GM19397 (cell line): ENCODE measurements around the gene CLK2.
"Not testable (repeated sequence)": the region's sequence is repeated elsewhere in the genome, so short reads cannot be mapped to it uniquely, and the experiment has no call there.

Experiments used
- ATAC-seq: cut with Tn5 transposase; IDR thresholded peaks from one replicate; pipeline ENCODE4 v1.9.1; 2021; ENCODE audit warnings: mild to moderate bottlenecking, moderate library complexity; ENCODE audit not compliant: unreplicated experiment

CLK2 gene

DNA sequence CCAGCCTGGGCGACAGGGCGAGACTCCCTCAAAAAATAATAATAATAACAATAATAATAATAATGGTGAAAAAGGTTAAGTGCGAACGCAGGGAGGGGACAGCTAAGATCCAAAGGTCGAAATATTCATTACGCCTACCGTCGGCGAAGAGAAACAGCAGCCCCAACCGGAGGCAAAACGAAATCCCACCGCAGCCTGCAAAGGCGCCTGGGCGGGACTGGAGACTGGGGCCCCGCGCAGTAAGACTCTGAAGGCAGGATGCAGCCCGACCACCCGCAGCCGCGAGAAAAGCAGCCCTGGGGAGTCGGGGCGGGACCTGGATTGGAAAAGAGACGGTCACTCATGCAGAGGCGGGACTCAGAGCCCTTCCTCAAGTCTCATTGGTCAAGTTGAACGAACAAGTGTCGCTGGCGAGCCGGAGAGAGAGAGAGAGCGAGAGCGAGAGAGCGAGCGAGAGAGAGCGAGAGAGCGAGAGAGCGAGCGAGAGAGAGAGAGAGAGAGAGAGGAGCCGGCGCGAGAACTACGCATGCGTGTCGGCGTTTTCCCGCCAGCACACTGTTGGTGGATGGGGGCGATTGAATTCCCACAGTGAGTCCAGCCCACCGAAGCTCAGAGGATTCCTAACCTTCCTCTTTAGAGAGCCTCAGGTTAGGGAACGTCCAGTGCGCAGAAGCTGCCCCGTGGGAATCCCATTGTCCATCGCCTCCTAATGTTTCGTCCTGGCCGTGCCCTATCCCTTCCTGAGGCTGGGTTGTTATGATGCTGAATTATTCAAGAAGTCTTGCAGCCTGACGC is 28.7 kb downstream of the CLK2 start:
- peak; percentile 80 for ATAC-seq

DNA sequence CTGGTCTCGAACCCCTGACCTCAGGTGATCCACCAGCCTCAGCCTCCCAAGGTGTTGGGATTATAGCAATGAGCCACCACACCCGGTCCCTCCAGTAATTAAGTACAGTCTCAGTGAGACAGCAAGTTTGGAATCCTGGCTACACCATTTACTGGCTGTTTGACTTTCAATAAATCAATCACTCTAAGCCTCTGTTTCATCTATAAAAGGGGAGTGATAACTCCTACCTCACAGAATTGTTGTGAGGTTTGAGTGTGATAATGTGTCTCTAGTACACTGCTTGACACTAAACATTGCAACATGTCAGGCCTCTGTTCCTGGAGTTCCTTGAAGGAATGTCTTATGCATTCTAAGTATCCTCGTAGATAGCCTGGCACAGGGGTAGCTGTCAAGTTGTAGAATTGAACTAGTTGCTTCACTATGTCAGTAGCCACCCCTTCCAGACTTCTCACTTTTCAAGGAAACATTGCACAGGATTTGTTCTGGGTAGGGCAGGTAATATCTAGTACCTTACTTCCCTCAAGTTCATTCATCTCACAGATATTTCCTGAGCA is 30.4 kb downstream of the CLK2 start:
- ATAC-seq: no peak

DNA sequence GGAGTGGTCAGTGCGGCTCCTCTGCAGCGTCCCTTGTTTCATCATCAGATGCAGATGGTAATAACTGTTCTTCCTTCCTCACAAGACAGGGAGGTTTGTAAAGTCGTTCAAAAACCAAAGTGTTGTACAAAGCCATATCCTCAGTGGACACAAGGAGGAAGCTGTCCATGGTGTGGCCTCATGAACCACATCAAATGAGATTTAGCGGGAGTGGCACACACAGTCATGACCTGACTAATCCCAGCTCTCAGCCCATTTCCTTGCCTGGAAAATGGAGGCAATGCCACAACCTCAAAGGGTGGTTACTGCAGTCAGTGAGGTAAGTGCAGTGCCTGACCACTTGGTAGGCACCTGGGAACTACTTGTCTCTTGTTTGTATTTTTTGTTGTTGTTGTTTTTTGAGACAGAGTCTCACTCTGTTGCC is 31.5 kb downstream of the CLK2 start:
- no peak for ATAC-seq

DNA sequence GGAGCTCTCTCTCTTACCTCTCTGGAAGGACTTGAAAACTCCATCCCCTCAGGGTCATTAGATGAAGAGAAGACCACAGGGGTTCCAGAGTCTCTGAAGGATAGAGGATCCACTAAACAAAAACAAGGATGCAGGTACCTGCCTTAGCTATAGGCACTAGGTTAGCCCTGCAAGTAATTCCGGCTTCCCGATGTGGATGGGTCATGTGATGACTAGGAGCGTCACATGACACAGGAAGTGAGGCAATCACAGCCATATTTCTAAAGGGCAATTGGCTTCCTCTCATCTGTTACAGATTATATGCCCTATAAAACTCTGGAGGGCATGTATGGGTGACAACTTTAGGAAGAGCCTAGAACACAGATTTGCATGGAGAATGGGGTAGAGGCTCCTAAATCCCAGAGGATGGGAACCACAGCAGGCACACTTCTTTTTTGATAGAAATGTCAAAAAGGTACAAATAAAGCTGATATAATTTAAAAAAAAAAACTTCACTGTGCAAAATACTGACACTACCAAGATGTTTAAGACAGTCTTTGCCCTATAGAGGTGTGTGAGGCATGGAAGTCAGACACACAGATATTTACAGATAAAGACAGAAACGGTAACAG is 32.1 kb downstream of the CLK2 start:
- no peak for ATAC-seq

DNA sequence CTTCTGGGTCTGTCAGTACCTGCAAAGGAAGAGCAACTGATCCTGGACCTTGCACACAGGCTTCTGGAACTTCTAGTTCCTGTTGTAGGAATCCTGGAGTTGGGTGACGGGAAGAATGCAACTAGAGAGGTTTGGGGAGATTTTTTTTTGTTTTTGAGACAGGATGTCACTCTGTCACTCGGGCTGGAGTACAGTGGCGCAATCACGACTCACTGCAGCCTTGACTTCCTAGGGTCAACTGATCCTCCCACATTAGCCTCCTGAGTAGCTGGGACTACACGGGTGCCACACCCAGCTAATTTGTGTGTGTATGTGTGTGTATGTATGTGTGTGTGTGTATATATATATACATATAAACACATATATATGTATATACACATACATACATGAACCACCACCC is 36.9 kb downstream of the CLK2 start:
- ATAC-seq: no peak

DNA sequence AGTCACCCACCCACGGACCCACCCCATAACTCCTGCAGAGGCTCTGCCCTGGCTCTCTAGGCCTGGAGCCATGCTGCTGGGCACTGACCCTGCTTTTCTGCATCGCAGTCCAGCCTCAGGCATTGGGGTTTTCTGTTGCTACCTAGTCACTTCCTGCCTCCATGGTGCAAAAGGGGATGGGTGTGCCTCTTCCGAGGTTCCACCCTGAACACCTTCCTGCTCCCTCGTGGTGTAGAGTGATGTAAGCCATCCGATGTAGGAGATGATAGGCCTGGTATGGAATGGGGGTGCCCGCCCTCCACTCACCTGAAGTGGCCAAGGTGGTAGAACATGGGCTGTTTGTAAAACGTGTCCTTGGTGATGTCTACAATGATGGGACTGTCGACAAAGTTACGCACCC is 37.9 kb downstream of the CLK2 start:
- ATAC-seq: not testable (repeated sequence)

DNA sequence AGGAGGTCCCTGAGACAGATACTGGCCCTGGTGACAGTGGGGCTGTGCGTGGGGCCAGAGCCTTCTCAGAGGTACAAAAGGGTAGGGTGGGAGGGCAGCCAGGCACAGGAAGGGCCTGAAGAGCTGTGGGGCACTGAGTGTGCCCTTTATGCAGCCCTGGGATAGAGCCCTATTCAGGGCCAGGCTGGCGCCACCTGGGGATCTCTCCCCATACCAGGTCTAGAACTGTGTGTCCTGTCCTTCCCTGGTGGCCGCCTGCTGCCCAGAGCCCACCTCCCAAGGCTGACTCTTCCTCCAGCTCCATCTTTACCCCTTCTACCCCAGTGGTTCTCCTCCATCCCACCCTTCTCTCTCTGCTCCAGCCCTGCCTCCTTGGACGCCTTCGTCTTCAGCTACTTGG is 39.8 kb downstream of the CLK2 start:
- ATAC-seq: not testable (repeated sequence)

DNA sequence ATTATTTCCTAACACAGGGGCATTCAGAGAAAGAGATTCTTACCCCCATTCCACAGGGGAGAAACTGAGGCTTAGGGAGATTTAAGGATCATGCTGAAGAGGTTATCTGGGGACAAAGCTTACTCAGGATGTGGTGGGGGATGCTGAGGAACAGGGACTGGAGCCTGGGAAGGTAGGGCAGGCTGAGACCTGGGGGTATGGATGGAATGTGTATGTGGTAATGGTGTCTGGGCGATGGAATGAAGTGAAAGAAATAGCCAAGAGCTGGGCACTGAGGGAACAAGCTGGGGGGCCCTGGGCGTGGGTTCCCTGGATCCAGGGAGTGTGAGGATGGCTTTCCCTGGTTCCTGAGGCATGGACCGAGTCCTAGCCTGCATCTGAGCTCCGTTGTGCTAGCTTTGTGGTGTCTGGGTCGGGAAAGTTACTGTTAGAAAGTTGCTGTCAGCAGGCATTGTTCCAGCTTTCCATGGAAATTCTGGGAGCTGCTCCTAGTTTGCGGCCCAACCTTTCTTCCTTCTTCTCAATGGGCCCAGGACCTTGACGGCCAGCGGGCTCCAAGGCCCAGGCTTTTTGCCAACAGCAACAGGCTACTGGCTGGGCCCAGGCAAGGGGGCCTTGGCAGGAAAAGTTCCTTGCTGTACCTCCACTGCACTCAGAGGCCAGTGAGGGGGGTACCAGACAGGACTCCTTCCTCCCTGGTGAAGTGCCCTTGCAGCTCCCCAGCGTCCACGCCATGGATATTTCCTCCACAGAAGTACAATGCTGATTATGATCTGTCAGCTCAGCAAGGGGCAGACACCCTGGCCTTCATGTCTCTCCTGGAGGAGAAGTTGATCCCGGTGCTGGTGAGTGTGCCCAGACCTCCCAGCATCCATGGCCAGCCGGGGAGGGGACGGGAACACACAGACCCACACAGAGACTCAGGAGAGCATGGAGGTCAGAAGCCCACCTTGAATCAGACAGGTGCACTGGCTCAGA is 41.0 kb downstream of the CLK2 start:
- not testable (repeated sequence) for ATAC-seq

DNA sequence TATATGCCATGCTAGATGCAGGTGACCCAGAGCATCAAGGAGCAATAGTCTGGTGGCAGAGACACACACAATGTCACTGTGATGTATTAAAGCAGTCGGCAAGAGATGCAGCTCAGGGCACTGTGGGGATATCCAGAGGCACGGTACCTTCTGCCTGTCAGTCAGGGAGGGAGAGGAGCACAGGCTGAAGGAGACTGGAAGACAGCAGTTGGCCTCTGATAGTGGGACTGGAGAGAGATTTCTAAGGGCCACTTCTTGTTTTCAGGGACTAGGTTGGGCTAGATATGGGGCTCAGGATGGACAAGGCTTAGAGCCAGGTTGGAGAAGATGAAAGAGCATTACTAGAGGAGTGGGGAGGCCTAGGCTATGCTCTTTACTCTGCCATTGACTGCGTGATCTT is 42.0 kb downstream of the CLK2 start:
- ATAC-seq: not testable (repeated sequence)

DNA sequence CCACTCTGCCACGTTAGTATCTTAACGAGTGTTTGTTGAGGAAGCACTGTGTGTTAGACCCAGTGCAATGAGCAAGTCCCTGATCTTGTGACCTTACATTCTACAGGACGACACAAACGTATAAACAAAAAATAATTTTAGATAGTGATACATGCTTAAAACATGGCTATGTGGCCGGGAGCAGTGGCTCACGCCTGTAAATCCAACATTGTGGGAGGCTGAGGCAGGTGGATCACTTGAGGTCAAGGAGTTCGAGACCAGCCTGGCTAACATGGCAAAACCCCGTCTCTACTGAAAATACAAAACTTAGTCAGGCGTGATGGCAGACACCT is 45.2 kb downstream of the CLK2 start:
- ATAC-seq: no peak

DNA sequence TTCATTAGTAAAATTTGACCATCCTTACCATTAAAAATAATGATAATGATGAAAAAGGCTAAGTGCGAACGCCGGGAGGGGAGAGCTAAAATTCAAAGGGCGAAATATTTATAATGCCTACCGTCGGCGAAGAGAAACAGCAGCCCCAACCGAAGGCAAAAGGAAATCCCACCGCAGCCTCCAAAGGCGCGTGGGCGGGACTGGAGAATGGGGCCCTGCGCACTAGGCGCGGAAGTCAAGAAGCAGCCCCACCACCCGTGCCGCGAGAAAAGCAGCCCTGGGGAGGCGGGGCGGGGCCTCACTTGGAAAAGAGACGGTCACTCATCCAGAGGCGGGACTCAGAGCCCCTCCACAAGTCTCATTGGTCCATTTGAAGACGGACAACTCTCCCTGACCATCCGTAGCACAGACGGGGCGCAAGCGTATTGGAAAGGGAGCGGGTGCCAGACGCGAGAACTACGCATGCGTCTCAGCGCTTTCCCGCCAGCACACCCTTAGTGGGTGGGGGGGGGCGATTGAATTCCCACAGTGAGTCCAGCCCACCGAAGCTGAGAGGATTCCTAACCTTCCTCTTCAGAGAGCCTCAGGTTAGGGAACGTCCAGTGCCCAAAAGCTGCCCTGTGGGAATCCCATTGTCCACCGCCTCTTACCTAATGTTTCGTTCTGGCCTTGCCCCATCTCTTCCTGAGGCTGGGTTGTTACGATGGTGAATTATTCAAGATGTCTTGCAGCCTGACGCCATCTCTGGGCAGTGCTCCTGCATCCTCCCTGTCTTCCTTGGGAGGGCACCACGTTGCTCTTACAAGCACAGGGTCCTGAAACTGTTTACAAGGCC is 45.8 kb downstream of the CLK2 start:
- ATAC-seq: peak; percentile 95

DNA sequence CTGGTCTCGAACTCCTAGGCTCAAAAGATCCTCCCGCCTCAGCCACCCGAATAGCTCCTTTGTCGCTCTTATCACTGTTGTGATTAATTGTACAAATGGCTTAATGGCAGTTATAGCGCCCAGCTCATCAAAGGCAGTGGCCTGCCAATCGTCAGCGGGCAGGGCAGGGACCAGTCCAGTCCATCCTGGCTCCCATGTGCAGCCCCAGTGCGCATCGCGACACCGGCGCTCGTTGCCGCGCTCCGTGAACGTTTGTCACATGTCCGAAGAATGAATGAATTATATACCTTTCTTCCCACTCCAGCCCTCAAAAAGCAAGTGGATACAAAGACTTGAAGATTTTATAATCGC is 46.4 kb downstream of the CLK2 start:
- no peak for ATAC-seq

DNA sequence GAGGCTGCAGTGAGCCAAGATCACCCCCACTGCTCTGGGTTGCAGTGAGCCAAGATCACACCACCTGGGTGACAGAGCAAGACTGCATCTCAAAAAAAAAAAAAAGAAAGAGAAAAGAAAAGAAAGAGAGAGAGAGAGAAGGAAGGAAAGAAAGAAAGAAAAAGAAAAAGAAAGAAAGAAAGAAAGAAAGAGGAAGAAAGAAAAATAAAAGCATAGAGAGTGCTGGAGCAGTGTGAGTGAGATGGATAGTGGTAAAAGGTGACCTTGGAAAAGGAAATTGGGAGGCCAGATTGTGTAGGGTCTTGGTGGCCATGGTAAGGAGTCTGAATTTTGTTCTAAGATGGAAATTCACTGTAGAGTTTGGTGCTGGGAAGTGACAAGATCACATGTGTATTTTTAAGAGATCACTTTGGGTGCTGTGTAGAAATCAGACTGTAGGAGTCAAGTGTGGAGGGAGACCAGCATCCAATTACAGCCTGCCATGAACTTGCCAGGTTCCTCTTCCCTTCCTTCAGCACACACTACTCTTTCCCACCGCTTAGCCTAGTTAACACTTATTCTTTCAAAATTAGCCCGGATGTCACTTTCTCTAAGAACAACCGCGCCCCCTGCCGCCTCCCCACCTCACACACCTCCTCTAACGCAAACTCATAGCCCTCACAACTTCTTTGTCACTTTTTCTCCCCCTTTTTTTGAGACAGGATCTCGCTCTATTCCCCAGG is 47.0 kb downstream of the CLK2 start:
- ATAC-seq: no peak

DNA sequence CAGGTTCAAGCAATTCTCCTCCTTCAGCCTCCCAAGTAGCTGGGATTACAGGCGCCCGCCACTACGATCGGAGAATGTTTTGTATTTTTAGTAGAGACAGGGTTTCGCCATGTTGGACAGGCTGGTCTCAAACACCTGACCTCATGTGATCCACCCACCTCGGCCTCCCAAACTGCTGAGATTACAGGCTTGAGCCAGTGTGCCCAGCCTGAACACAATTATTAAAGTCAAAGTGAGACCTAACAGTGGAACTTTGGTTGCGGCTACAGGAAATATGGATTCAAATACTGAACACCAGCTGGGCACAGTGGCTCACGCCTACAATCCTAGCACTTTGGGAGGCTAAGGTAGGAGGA is 47.9 kb downstream of the CLK2 start:
- not testable (repeated sequence) for ATAC-seq

DNA sequence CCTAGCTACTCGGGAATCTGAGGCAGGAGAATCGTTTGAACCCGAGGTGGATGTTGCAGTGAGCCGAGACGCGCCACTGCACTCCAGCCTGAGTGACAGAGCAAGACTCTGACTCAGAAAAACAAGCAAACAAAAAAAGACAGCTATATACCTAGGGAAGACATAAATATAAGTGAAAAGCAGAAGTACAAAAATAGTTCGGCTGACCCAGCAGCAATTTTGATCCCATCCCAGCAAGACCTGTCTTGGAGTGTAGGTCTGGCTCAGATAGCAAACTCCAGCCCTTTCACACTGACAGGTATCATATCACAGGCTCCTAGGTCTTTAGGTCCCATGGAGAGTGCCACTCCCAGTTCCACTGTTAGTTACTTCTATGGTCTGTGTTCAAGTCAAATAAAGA is 50.3 kb downstream of the CLK2 start:
- ATAC-seq: no peak

DNA sequence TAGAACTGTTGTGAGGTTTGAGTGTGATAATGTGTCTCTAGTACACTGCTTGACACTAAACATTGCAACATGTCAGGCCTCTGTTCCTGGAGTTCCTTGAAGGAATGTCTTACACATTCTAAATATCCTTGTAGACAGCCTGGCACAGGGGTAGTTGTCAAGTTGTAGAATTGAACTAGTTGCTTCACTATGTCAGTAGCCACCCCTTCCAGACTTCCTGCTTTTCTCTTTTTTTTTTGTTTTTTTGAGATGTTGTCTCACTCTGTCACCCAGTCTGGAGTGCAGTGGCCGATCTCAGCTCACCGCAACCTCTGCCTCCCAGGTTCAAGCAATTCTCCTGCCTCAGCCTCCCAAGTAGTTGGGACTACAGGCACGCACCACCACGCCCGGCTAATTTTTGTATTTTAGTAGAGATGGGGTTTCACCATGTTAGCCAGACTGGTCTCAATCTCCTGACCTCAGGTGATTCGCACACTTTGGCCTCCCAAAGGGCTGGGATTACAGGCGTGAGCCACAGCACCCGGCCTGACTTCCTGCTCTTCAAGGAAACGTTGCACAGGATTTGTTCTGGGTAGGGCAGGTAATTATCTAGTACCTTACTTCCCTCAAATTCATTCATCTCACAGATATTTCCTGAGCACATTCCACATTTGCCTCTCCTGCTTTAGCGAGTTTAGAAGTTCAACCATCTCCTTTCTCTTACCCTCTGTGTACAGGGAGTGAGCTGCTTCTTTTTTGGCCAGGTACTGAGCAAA is 52.9 kb downstream of the CLK2 start:
- not testable (repeated sequence) for ATAC-seq

DNA sequence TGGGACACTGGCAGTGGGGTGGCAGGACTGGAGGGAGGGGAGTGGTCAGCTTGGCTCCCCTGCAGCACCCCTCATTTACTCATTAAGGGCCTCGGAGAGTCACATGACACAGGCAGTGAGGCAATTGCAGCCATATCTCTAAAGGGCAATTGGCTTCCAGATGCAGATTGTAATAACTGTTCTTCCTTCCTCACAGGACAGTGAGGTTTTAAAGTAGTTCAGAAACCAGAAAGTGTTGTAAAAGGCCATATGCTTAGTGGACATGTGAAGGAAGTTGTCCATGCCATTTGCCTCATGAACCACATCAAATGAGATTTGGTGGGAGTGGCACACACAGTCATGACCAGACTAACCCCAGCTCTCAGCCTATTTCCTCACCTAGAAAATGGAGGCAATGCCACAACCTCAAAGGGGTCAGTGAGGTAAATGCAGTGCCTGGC is 53.7 kb downstream of the CLK2 start:
- no peak for ATAC-seq

DNA sequence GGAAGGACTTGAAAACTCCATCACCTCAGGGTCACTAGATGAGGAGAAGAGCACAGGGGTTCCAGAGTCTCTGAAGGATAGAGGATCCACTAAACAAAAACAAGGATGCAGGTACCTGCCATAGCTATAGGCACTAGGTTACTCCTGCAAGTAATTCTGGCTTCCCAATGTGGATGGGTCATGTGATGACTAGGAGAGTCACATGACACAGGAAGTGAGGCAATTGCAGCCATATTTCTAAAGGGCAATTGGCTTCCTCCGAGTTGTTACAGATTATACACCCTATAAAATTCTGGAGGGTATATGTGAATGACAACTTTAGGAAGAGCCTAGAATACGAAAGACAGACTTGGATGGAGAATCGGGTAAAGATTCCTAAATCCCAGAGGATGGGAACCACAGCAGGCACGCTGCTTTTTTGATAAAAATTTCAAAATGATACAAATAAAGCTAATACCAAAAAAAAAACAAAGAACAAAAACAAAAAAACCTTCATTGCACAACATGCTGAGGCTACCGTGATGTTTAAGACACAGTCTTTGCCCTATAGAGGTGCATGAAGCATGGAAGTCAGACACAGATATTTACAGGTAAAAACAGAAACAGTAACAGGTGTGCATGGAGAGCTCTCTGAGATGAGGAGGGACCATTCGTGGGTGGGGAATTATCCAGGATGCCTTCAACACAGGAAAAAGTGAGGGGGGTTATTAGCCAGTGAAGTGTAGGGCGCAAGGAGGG is 54.3 kb downstream of the CLK2 start:
- no peak for ATAC-seq
